ENCODE results near the gene TBC1D22A.
A peak's percentile ranks its signal among the peaks of the same experiment; 100 is the strongest.

TBC1D22A gene

GRCh38 chr22:47080100-47080499, 317.6 kb downstream of the TBC1D22A start:
- no peak for DNase-seq (ENCODE audit: low read depth)

GRCh38 chr22:47082505-47082904, 320.1 kb downstream of the TBC1D22A start:
- no peak for DNase-seq (ENCODE audit: low read depth)

- no peak for DNase-seq (ENCODE audit: low read depth)
Observed at GRCh38 chr22:47083379-47083986, 321.0 kb downstream of the TBC1D22A start.

- DNase-seq (ENCODE audit: low read depth) = no peak
Observed at GRCh38 chr22:47084226-47084625, 321.8 kb downstream of the TBC1D22A start.

- no peak for DNase-seq (ENCODE audit: low read depth)
Observed at GRCh38 chr22:47086596-47087248, 324.3 kb downstream of the TBC1D22A start.

GRCh38 chr22:47088480-47089158, 326.2 kb downstream of the TBC1D22A start:
- DNase-seq (ENCODE audit: low read depth) = no peak

GRCh38 chr22:47089374-47089773, 326.9 kb downstream of the TBC1D22A start:
- no peak for DNase-seq (ENCODE audit: low read depth)

- DNase-seq (ENCODE audit: low read depth) = no peak
Observed at GRCh38 chr22:47089796-47090460, 327.5 kb downstream of the TBC1D22A start.

GRCh38 chr22:47090591-47091245, 328.3 kb downstream of the TBC1D22A start:
- peak; percentile 40 for DNase-seq (ENCODE audit: low read depth)

- no peak for DNase-seq (ENCODE audit: low read depth)
Observed at GRCh38 chr22:47091246-47091651, 328.8 kb downstream of the TBC1D22A start.

- DNase-seq (ENCODE audit: low read depth) = no peak
Observed at GRCh38 chr22:47091921-47092700, 329.7 kb downstream of the TBC1D22A start.

GRCh38 chr22:47092896-47093311, 330.5 kb downstream of the TBC1D22A start:
- peak; percentile 6 for DNase-seq (ENCODE audit: low read depth)

GRCh38 chr22:47093720-47094119, 331.3 kb downstream of the TBC1D22A start:
- no peak for DNase-seq (ENCODE audit: low read depth)

GRCh38 chr22:47094861-47095330, 332.4 kb downstream of the TBC1D22A start:
- peak; percentile 45 for DNase-seq (ENCODE audit: low read depth)

GRCh38 chr22:47095395-47096122, 333.1 kb downstream of the TBC1D22A start:
- DNase-seq (ENCODE audit: low read depth) = peak; percentile 38

- DNase-seq (ENCODE audit: low read depth) = no peak
Observed at GRCh38 chr22:47098121-47098520, 335.7 kb downstream of the TBC1D22A start.

- no peak for DNase-seq (ENCODE audit: low read depth)
Observed at GRCh38 chr22:47098554-47098953, 336.1 kb downstream of the TBC1D22A start.

GRCh38 chr22:47100019-47100418, 337.6 kb downstream of the TBC1D22A start:
- DNase-seq (ENCODE audit: low read depth) = no peak

GRCh38 chr22:47100646-47101200, 338.3 kb downstream of the TBC1D22A start:
- no peak for DNase-seq (ENCODE audit: low read depth)

GRCh38 chr22:47101321-47101885, 339.0 kb downstream of the TBC1D22A start:
- no peak for DNase-seq (ENCODE audit: low read depth)

All from ELR (cell line).